ENCODE measurements around the gene MYL12A.

DNA sequence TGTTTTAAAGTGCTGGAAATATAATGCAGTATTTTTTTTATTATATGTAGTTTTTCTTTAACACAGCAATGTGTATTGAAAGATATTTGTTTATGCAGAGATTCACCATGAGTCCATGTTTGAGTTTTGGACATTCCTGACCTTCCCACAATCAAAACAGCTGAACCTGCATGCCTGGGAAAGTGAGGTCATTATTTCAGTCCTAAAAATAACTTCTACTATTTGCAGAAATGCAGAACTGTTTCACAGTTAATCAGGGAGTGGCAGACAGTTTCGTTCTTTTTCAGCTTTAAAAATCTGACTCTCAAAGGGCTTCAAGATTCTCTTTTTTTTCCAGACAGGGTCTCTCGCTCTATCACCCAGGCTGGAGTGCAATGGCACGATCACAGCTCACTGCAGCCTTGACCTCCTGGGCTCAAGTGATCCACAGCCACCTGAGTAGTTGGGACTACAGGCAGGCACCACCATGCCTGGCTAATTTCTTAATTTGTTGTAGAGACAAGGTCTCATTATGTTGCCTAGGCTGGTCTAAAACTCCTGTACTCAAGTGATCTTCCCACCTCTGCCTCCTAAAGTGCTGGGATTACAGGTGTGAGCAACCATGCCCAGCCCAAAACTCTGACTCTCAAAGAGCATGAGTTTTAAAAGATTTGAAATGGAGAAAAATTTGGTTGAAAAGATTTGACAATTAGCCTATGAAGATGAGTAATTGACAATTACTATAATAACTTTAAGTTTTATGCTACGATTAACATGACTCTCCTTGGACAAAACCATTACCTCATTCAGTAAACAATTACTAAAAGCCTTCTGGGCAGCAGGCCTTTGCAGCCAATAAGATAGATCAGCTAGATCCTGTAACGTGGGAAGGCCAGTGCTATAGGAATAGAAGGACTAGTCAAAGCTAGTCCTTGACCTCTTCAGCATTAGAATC, 9.4 kb downstream of the MYL12A start:
- TF ChIP-seq IRF2 (CRISPR knock-in tag; IDR thresholded peaks at IDR 0.05) (no peak), FOXM1 (CRISPR knock-in tag; IDR thresholded peaks at IDR 0.05) (no peak), CEBPB (IDR thresholded peaks at IDR 0.05; ENCODE audit: borderline replicate concordance, low read depth, low read length) (no peak), EZH2 (conservative IDR thresholded peaks at IDR 0.05; ENCODE audit: low read depth, low read length) (no peak), ZNF776 (CRISPR knock-in tag; IDR thresholded peaks at IDR 0.05) (no peak), ZNF550 (CRISPR knock-in tag; IDR thresholded peaks at IDR 0.05; ENCODE audit: borderline replicate concordance) (no peak)
